HG03103 (cell line): ENCODE measurements around the gene TMEM229B.
"Not testable (repeated sequence)": the region's sequence is repeated elsewhere in the genome, so short reads cannot be mapped to it uniquely, and the experiment has no call there.

Source experiments
- ATAC-seq: cut with Tn5 transposase; IDR thresholded peaks from one replicate; pipeline ENCODE4 v1.9.1; 2021; ENCODE audit warnings: low read depth; ENCODE audit not compliant: unreplicated experiment

TMEM229B gene

DNA sequence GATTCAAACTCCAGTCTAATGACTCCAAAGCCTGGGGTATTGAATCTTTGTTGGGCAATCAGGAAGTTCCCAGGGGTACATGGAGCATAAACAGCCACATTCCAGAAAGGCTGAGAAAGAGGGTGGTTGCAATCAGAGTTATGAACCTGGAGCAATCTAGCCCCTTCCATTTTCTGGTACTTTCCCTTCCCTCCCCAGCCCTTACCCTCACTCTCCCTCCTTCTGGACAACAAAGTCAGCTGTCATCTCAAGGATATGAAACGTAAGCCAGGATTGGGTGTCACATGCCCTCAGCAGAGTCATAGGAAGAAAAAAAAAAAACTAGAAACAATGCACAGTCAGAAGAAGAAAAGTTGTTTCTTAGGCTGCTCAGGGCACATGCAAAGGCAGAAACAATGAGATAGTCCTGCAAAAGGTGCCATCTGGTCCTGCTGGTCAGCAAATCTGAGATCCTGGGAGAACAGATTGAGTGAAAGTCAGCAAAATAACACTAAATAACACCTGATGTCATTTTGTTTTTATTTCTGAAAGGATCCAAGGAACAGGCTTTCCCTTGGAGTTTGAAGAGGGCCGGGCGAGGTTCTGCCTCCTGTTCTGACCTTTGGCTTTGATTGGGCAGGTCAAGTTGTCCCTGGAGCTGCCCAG lies 27.1 kb downstream of the TMEM229B start:
- no peak for ATAC-seq

DNA sequence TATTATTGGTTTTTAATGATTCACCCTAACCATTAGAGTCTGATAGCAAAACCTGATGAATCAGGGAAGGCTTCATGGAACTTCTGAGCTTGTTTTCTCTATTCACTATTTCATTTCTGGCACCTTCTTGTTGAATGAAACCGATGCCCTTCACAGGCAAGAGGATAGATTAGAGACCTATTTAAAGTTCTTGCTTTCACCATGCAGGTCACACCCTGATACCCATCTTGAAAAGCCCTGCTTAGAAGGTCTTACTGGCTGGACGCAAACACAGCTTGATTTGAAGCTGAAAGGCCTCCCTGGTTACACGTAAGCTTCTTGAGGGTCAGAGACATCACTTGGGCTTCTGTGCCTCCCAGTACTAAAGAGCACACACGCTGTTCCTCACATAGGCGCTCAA lies 29.2 kb downstream of the TMEM229B start:
- ATAC-seq, result no peak

GRCh38 chr14:67457782-67458181 lies 30.7 kb downstream of the TMEM229B start:
- no peak for ATAC-seq

- no peak for ATAC-seq
Measured at GRCh38 chr14:67456732-67457131, 31.8 kb downstream of the TMEM229B start.

DNA sequence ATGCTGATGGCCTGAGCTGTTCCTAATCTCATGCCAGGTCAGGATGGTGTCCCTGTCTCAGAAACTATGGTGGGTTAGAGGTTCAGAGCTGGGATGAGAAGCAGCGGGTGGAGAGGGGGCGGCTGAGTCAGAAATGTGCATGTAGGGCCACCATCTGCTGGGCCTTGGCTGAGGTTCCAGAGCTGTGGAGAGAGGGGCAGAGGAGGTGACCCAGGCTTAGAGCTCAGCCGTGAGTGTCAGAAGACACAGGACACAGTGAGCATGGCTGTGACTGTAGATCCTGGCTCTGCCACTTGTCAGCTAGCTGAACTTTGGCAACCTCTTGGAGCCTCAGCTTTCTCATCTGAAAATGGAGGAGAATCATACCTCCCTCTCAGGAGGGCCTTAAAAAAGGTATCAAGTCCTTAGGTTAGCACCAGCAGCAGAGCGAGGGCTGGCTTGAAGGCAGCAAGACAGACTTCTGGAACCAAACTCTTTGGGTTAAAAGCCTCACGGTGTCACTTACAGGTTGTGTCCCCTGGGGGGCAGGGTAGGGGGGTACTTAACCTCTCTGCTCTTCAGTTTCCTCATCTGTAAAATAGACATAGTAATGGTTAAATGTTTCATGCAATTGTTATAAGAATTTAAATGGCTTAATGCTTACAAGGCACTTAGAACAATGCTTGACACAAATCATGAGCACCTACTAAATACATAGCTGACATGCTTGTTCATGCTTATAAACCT lies 34.8 kb downstream of the TMEM229B start:
- no peak for ATAC-seq

DNA sequence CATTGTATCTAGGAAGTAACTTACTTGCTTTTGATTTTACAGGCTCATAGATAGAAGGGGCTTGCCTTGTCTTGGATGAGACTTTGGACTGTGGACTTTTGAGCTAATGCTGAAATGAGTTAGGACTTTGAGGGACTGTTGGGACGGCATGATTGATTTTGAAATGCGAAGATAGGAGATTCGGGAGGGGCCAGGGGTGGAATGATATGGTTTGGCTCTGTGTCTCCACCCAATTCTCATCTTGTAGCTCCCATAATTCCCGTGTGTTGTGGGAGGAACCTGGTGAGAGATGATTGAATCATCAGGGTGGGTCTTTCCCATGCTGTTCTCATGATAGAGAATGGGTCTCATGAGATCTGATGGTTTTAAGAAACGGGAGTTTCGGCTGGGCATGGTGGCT lies 36.9 kb downstream of the TMEM229B start:
- not testable (repeated sequence) for ATAC-seq

DNA sequence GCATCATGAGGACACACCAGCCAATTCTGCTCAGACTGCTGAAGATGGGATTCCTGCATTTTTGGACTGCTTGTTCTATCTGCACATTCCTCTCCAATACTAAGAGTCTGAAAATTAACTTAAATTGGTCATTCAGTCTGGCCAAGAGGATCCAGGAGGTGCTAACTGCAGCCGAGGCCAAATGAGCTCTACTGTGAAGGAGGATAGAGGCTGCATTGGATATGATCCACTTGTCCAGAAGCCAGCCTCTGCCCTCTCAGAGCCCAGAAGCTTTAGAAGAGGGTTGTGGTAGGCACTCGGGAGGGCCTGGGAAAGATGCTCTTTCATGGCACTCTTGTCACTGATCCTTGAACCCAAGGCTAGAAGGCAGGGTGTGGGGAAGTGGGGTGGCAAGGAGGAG lies 39.4 kb downstream of the TMEM229B start:
- ATAC-seq, result no peak

DNA sequence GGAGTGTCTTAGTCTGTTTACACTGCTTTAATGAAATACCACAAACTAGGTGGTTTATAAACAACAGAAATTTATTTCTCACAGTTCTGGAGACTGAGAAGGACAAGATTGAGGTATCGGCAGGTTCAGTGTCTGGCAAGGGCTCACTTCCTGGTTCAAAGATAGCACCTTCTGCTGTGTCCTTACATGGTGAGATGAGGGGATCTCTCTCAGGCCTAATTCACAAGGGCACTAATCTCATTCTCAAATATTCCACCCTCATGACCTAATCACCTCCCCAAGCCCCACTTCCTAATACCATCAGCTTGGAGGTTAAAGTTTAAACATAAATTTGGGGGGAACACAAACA lies 41.5 kb downstream of the TMEM229B start:
- ATAC-seq, result no peak

DNA sequence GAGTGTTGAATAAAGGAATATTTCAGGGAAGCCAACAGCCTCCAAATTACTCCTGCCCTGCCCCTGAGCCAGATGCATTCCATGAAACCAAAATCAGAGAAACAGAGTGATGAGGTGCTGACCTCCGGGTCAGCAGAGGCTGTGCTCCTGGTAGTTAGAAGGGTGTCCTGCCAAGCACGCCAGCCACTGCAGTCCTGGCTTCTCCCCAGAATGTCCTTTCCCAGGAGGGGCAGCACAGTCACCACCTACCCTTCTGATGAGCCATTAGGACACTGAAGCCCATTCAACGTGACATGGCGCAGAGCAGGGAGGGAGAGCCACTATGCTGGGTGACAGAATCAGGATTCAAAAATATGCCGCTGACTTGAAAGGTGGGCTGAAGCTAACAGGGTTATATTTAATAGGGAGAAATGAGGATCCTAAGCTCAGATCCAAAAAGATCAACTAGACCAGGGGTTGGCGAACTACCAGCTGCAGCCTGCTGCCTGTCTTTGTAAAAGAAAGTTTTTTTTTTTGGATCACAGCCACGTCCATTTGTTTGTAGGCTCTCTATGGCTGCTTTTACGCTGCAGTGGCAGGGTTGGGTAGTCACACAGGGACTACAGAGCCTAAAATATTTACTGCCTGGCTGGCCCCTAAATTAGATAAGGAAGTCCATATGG lies 42.0 kb downstream of the TMEM229B start:
- no peak for ATAC-seq

GRCh38 chr14:67444395-67444794 lies 44.1 kb downstream of the TMEM229B start:
- ATAC-seq, result no peak

DNA sequence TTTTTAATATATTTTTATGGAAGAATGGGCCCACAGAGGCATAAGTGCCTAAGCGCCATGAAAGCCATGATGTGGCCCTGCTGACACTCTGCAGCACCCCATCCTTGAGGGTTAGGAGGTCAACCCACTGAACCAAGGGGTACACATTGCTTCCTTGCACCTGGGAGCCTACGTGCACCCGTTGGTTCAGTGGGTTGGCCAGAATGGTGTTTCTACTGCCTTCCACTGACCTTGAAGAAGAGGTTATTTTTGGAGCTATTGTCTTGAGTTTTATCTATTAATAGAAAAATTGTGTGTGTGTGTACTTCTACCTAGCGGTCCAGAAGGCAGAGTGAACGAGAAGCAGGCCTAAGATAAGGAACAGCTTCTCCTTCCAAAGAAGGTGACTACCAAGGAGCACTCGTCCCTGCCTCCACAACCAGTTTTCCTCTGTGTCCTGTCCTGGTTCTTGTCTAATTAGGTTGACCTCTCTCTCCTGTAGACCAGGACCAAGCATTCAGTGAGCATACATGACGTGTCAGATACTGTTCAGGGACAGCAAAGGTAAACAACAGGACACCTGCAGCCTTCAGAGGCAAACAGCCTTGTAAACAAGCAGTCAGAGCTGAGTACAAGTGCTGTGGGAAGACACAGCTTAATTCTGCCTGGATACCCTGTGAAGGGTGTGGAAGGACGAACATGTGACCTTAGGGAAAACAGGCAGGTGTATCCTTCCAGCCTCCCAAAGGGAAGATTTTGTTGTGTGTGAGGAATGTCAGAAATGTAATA lies 46.2 kb downstream of the TMEM229B start:
- ATAC-seq, result no peak

GRCh38 chr14:67441672-67442071 lies 46.8 kb downstream of the TMEM229B start:
- ATAC-seq, result no peak

GRCh38 chr14:67441256-67441655 lies 47.3 kb downstream of the TMEM229B start:
- ATAC-seq, result no peak

GRCh38 chr14:67440513-67440912 lies 48.0 kb downstream of the TMEM229B start:
- ATAC-seq, result no peak

- ATAC-seq, result no peak
Measured at GRCh38 chr14:67438969-67439368, 49.6 kb downstream of the TMEM229B start.

DNA sequence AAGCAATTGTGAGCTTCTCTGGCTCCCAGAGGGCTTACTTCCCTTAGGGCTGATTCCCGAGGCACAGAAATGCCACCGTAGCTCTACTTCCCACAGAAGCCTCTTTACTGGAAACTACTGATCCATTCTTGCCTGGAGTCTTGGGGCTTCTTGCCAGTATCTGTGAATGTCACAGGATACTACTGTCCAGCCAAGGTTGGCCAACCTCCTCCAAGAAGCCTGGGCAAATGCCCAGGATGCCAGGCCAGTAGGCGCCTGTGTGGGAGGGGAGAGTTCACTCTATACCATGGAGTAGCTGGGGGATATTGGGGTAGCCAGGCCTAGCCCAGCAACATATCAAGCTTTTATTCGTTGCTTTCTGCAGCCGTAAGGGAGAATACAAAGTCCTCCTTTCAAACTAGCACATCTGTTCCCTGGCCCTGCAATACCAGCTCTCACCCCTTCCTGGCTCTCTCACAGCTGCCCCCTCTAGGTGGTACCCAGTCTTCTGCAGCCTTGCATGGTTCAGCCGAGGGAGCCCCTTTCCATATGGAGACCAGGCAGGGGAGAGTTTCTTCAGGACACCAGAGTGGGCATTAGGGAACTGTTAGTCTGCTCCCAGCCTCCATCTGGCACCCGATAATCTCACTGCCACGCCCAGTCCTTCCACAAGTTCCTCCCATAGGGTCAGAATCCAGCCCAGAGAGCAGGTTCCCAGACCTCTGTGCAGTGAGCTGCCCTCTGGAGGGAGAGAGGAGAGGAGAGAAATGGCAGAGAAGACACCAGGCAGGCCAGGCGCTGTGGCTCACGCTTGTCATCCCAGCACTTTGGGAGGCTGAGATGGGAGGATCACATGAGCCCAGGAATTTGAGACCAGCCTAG lies 52.3 kb downstream of the TMEM229B start:
- no peak for ATAC-seq

DNA sequence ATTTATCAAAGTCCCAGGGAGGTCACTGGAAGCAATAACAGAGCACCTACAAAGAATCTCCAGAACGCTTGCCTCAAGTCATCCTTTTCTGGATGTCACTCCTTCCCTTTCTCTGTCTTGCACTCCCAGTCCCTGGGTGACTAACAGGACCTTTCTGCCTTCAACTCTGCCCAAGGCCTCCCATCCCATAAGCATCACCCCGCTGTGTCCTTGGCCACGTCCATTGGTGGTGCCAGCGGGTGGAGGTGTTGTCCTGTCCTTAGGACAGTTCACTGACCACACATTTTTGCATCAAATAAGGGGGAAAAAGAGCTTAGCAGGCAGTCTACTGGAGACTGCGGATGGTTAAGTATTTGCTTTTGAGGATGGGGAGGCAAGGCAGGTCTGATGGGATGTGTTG lies 52.9 kb downstream of the TMEM229B start:
- ATAC-seq, result no peak

DNA sequence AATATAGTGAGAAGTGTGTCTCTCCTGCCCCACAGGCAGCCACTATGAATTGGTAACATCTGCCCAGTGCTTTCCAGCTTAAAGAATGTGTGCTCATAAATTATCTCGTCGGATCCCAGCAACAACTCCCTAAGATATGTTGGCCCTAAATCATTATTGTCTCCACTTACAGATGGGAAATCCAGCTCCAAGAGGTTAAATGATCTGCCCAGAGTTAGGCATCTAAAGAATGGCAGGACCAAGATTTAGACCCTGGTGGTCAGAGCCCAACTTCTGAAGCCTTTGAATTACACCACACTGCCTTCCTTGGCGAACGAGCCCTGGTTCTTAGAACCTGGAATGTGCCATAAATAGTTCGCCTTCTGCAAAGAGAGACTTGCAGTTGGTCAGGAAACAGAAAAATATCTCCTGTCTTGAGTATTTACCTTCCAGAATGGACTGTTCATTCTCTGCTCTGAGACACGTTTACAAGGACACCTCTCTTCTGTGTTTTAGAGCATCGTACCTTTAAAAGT lies 56.4 kb downstream of the TMEM229B start:
- ATAC-seq, result no peak

GRCh38 chr14:67429510-67430205 lies 58.9 kb downstream of the TMEM229B start:
- ATAC-seq, result no peak
